Esophagus squamous epithelium (tissue), 5 donors: ENCODE results near the gene WNK2. TPM values are rescaled to one million over a fixed set of nuclear protein-coding genes. Genes with fewer than 3 reads are reported as not detected.

ENCODE experiments used
- DNase-seq: peaks from one replicate; lab custom pipeline; 2025; lab: John Stamatoyannopoulos, UW
- H3K27ac ChIP-seq, 4 donors: fragments of 200-600 bp; sonication (generic); one replicate each; pipeline ENCODE4 v1.5.1; 2016 to 2019; ENCODE audit warnings: mild to moderate bottlenecking in 1 of 4
- H3K27me3 ChIP-seq, 4 donors: fragments of 200-600 bp; sonication (generic); 1 replicate in 3 of 4; 2 replicates in 1 of 4; pipeline versions ENCODE4 v1.5.1 to v1.6.0; 2017 to 2021; ENCODE audit warnings: antibody characterized with exemption in 1 of 4
- H3K36me3 ChIP-seq, 3 donors: fragments of 200-600 bp; sonication (generic); one replicate each; pipeline ENCODE4 v1.5.1; 2016 to 2019
- H3K4me1 ChIP-seq, 3 donors: fragments of 200-600 bp; sonication (generic); one replicate each; pipeline ENCODE4 v1.5.1; 2017 to 2019
- H3K4me3 ChIP-seq, 4 donors: fragments of 200-600 bp; sonication (generic); 1 replicate in 3 of 4; 2 replicates in 1 of 4; pipeline ENCODE4 v1.5.1; 2016 to 2019; ENCODE audit warnings: mild to moderate bottlenecking in 2 of 4, moderate library complexity in 1 of 4
- H3K9me3 ChIP-seq, 3 donors: fragments of 200-600 bp; sonication (generic); one replicate each; pipeline ENCODE4 v1.5.1; 2016 to 2019
- POLR2A ChIP-seq, 4 donors: fragments of 450-650 bp; IDR thresholded peaks; one replicate each; pipeline ENCODE4 v1.6.1; 2017; ENCODE audit warnings: antibody characterized with exemption in 4 of 4, mild to moderate bottlenecking in 4 of 4, moderate library complexity in 3 of 4
- WGBS, 2 donors: methylation state at CpG; one replicate each; pipeline ENCODE4 v1.1.5; 2018; 5-methylcytosine and 5-hydroxymethylcytosine counted together
- intact Hi-C: fragments of 100-400 bp; cut with DNase I; formaldehyde crosslinking; loops from one replicate; pipeline ENCODE4 v1.15.0; 2022
- total RNA-seq, 4 donors: library from RNA; depleted of rRNA; stranded (reverse); fragments of >200 nt; gene quantifications; one replicate each; pipeline ENCODE4 v1.1.0, GENCODE V29; 2016
- TF ChIP-seq, protein P1 (sequence below), 6 experiments: fragments of 450-650 bp in 4 of 6; fragments of 200-600 bp in 2 of 6; sonication (generic) in 2 of 6; IDR thresholded peaks; one replicate each; pipeline ENCODE4 v1.5.1; 2016 to 2019; ENCODE audit warnings: antibody characterized with exemption in 6 of 6, mild to moderate bottlenecking in 4 of 6, moderate library complexity in 4 of 6
- donor health status: DM: yes; HTN: yes; CAD: no.

The WNK2 gene
- total RNA-seq, 4 donors from 2014 or later: 0.40 to 8.8 (median 5.2) TPM

- Histone ChIP-seq H3K27ac (no peak overlapping the region), H3K36me3 (no peaks in the 10 kb centered on the region), H3K27me3 (peaks cover 0 to 22% (median 0%) of the 10 kb centered on the region in 4 donors), H3K9me3 (no peaks in the 10 kb centered on the region), H3K4me1 (no peaks in the 10 kb centered on the region), H3K4me3 (no peak overlapping the region)
- WGBS, 2 donors: 65 to 89% methylated on average over 8 to 12 of the region's 18 CpGs
- intact Hi-C loops: no loop called here
- TF ChIP-seq POLR2A (IDR thresholded peaks at IDR 0.05): no peak
- TF ChIP-seq, protein P1, sequence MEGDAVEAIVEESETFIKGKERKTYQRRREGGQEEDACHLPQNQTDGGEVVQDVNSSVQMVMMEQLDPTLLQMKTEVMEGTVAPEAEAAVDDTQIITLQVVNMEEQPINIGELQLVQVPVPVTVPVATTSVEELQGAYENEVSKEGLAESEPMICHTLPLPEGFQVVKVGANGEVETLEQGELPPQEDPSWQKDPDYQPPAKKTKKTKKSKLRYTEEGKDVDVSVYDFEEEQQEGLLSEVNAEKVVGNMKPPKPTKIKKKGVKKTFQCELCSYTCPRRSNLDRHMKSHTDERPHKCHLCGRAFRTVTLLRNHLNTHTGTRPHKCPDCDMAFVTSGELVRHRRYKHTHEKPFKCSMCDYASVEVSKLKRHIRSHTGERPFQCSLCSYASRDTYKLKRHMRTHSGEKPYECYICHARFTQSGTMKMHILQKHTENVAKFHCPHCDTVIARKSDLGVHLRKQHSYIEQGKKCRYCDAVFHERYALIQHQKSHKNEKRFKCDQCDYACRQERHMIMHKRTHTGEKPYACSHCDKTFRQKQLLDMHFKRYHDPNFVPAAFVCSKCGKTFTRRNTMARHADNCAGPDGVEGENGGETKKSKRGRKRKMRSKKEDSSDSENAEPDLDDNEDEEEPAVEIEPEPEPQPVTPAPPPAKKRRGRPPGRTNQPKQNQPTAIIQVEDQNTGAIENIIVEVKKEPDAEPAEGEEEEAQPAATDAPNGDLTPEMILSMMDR (IDR thresholded peaks at IDR 0.05): no peak
- no peak for DNase-seq
Observed at GRCh38 chr9:93324191-93324834, 140.4 kb downstream of the WNK2 start.

GRCh38 chr9:93325307-93326035 lies 141.5 kb downstream of the WNK2 start:
- TF ChIP-seq POLR2A (IDR thresholded peaks at IDR 0.05): no peak
- TF ChIP-seq, protein P1 (IDR thresholded peaks at IDR 0.05): no peak
- Histone ChIP-seq H3K27me3 (peaks cover 0 to 13% (median 0%) of the 10 kb centered on the region in 4 donors), H3K36me3 (no peaks in the 10 kb centered on the region), H3K27ac (no peak overlapping the region), H3K4me1 (no peaks in the 10 kb centered on the region), H3K4me3 (no peak overlapping the region), H3K9me3 (no peaks in the 10 kb centered on the region)
- intact Hi-C loops: no loop called here
- DNase-seq: no peak
- WGBS, 2 donors: 78 to 90% methylated on average over 4 to 6 of the region's 22 CpGs

- WGBS, 2 donors: 80 to 82% methylated on average over 8 to 9 of the region's 9 CpGs
- H3K27me3 ChIP-seq: peaks cover 0 to 13% (median 0%) of the 10 kb centered on the region in 4 donors
- H3K36me3 ChIP-seq: no peaks in the 10 kb centered on the region
- intact Hi-C loops: no loop called here
- H3K9me3 ChIP-seq: no peaks in the 10 kb centered on the region
- no peak for TF ChIP-seq POLR2A (IDR thresholded peaks at IDR 0.05)
- TF ChIP-seq, protein P1 (IDR thresholded peaks at IDR 0.05): no peak
- H3K27ac ChIP-seq: no peak overlapping the region
- no peak for DNase-seq
- no peak overlapping the region for H3K4me3 ChIP-seq
- H3K4me1 ChIP-seq: no peaks in the 10 kb centered on the region
Observed at GRCh38 chr9:93326056-93326455, 142.1 kb downstream of the WNK2 start.

DNA sequence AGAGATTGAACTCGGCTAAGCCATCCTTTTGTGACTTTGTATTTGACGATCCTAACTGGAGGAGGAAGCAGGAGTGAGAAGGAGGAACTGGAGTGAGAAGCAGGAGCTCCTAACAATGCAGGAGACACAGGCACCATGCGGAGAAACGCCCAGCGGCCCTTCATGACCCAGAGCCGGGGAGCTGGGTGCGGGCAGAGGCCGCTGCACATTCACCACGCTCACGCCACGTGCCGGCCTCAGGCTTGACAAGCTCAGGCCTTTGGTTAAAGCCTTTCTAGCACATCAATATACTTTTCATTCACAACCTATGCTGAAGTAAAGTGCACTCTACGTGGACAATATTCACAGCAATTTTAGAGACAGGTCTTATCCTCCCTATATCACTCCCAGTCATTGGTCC lies 142.7 kb downstream of the WNK2 start:
- H3K9me3 ChIP-seq: no peaks in the 10 kb centered on the region
- WGBS, 2 donors: 84 to 87% methylated on average over 7 to 13 of the region's 13 CpGs
- H3K36me3 ChIP-seq: no peaks in the 10 kb centered on the region
- H3K27me3 ChIP-seq: peaks cover 0 to 13% (median 0%) of the 10 kb centered on the region in 4 donors
- no peaks in the 10 kb centered on the region for H3K4me1 ChIP-seq
- no peak overlapping the region for H3K27ac ChIP-seq
- DNase-seq: no peak
- no peak overlapping the region for H3K4me3 ChIP-seq
- intact Hi-C loops: no loop called here
- no peak for TF ChIP-seq POLR2A (IDR thresholded peaks at IDR 0.05)
- TF ChIP-seq, protein P1 (IDR thresholded peaks at IDR 0.05): no peak

DNA sequence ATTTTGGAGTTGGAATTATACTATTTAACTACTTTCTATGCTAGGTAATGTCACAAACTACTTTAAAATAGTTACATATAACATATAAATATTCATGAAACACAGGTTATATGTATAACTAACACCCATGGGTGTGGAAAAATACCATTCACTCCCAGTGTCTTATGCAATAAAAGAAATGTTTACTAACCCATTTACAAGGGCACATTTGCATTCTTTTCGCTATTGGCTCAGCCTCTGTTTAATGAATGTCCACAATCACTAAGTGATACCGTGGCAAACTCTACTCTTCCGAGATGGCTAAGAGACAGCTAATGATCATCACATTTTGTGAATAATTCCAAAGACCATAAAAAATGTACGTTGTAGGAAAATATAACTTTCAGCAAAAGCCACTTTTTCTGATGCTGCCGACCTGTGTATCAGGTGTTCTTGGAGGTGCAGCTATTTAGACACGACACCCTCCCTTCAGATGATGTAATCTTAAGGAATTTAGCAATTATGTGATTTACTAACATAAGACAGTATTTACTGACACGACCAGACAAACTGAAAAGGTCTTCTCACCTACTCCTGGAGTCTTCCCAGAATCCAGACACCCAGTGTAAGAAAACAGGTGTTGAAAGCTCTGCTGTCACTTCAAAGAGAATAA lies 145.8 kb downstream of the WNK2 start:
- H3K36me3 ChIP-seq: no peaks in the 10 kb centered on the region
- peaks cover 0 to 17% (median 0%) of the 10 kb centered on the region in 4 donors for H3K27me3 ChIP-seq
- no peaks in the 10 kb centered on the region for H3K9me3 ChIP-seq
- TF ChIP-seq, protein P1 (IDR thresholded peaks at IDR 0.05): no peak
- no peak for TF ChIP-seq POLR2A (IDR thresholded peaks at IDR 0.05)
- H3K4me3 ChIP-seq: no peak overlapping the region
- WGBS, 2 donors: 58 to 71% methylated on average over 7 of the region's 7 CpGs
- H3K27ac ChIP-seq: no peak overlapping the region
- DNase-seq: no peak
- H3K4me1 ChIP-seq: no peaks in the 10 kb centered on the region
- intact Hi-C loops: no loop called here
